H1 (cell line): Measurements from ENCODE around the gene UPF2. TPM values are rescaled to one million over a fixed set of nuclear protein-coding genes. Genes with fewer than 3 reads are reported as not detected.

ENCODE experiments used
- CTCF ChIA-PET: fragments of 300-600 bp; sonication (Branson Sonifier 250); formaldehyde crosslinking; loops from one replicate; lab custom pipeline; 2021; ENCODE audit not compliant: partially characterized antibody; lab: Charles Lee
- POLR2A ChIA-PET: fragments of 300-600 bp; sonication (Branson Sonifier 250); formaldehyde crosslinking; loops from one replicate; lab custom pipeline; 2021; ENCODE audit warnings: inconsistent platforms; ENCODE audit not compliant: partially characterized antibody; lab: Charles Lee
- DNase-seq, 2 experiments: peaks; one replicate each; pipeline versions ENCODE4 v3.0.0 to v3.0.0-alpha.2; 2010 to 2022; ENCODE audit warnings: low spot score in 2 of 2, low read depth in 1 of 2, mixed read lengths in 1 of 2
- FAIRE-seq: peaks from 2 replicates; lab custom pipeline; 2011; peaks lifted over from hg19 to GRCh38; lab: Jason Lieb, UNC
- H2AFZ ChIP-seq: 2 replicates; pipeline ENCODE4 v1.8.1; 2012; ENCODE audit warnings: low read length, inconsistent platforms
- H2AK5ac ChIP-seq: 2 replicates; pipeline ENCODE4 v1.6.1; 2013; ENCODE audit warnings: low read depth, low read length
- H2BK120ac ChIP-seq: replicated peaks from 2 replicates; pipeline ENCODE3; 2013; ENCODE audit warnings: low read depth, low read length, inconsistent platforms
- H2BK12ac ChIP-seq: 2 replicates; pipeline ENCODE4 v1.6.1; 2013; ENCODE audit warnings: low read depth, low read length
- H2BK15ac ChIP-seq: 2 replicates; pipeline ENCODE4 v1.6.1; 2013; ENCODE audit warnings: low read length
- H2BK20ac ChIP-seq: 2 replicates; pipeline ENCODE4 v1.6.1; 2013; ENCODE audit warnings: low read length
- H2BK5ac ChIP-seq: 2 replicates; pipeline ENCODE4 v1.6.1; 2013; ENCODE audit warnings: low read depth, low read length
- H3K14ac ChIP-seq: 2 replicates; pipeline ENCODE4 v1.6.1; 2013; ENCODE audit warnings: inconsistent platforms; ENCODE audit not compliant: insufficient read length
- H3K18ac ChIP-seq: 2 replicates; pipeline ENCODE4 v1.6.1; 2013; ENCODE audit warnings: low read length; ENCODE audit errors: extremely low read depth
- H3K23ac ChIP-seq: 2 replicates; pipeline ENCODE4 v1.6.1; 2013; ENCODE audit warnings: inconsistent platforms; ENCODE audit not compliant: insufficient read length
- H3K23me2 ChIP-seq: 2 replicates; pipeline ENCODE4 v1.6.1; 2013; ENCODE audit warnings: low read depth, low read length
- H3K27ac ChIP-seq: 2 replicates; pipeline ENCODE4 v1.6.1; 2011; ENCODE audit warnings: low read depth, low read length, inconsistent platforms
- H3K27me3 ChIP-seq, 4 experiments: replicated peaks in 1 of 4; 1 replicate in 1 of 4; 2 replicates in 3 of 4; pipeline versions ENCODE4 v1.6.1 to v1.8.1; 2011 to 2013; ENCODE audit warnings: low read length in 3 of 4, mild to moderate bottlenecking in 3 of 4, inconsistent platforms in 2 of 4, mixed read lengths in 2 of 4, moderate library complexity in 1 of 4; ENCODE audit not compliant: control insufficient read depth in 3 of 4, insufficient read depth in 3 of 4; ENCODE audit errors: extremely low read depth in 1 of 4
- H3K36me3 ChIP-seq, 4 experiments: 2 replicates each; pipeline versions ENCODE4 v1.6.1 to v1.8.1; 2011 to 2013; ENCODE audit warnings: mild to moderate bottlenecking in 4 of 4, low read length in 3 of 4, moderate library complexity in 2 of 4, control low read depth in 1 of 4, inconsistent platforms in 1 of 4; ENCODE audit not compliant: insufficient read depth in 4 of 4, control insufficient read depth in 2 of 4
- H3K4ac ChIP-seq: replicated peaks from 2 replicates; pipeline ENCODE3; 2013; ENCODE audit warnings: low read length, low read depth, mixed read lengths, inconsistent platforms; ENCODE audit not compliant: insufficient read length
- H3K4me1 ChIP-seq, 4 experiments: replicated peaks in 1 of 4; 1 replicate in 1 of 4; 2 replicates in 3 of 4; pipeline versions ENCODE4 v1.6.1 to v1.8.1; 2011 to 2013; ENCODE audit warnings: low read length in 3 of 4, inconsistent platforms in 2 of 4, mixed read lengths in 1 of 4; ENCODE audit not compliant: insufficient read depth in 4 of 4, control insufficient read depth in 3 of 4
- H3K4me2 ChIP-seq, 2 experiments: 2 replicates each; pipeline versions ENCODE4 v1.6.1 to v1.8.1; 2011 to 2013; ENCODE audit warnings: low read depth in 2 of 2, low read length in 2 of 2, control low read depth in 1 of 2, inconsistent platforms in 1 of 2, mild to moderate bottlenecking in 1 of 2; ENCODE audit not compliant: insufficient read depth in 1 of 2
- H3K4me3 ChIP-seq, 4 experiments: fragments of 200-600, 300-600 bp in 1 of 4; sonication (generic), shearing (Covaris generic), sonication (Bioruptor Twin) in 1 of 4; 2 replicates each; pipeline versions ENCODE4 v1.5.1 to v1.8.1; 2011 to 2016; ENCODE audit warnings: low read length in 4 of 4, low read depth in 3 of 4, control low read depth in 2 of 4, inconsistent platforms in 2 of 4, mild to moderate bottlenecking in 2 of 4, mixed read lengths in 1 of 4, moderate library complexity in 1 of 4; ENCODE audit not compliant: insufficient read depth in 2 of 4; ENCODE audit errors: extremely low read depth in 1 of 4
- H3K56ac ChIP-seq: replicated peaks from 2 replicates; pipeline ENCODE3; 2013; ENCODE audit warnings: low read depth, mild to moderate bottlenecking, mixed read lengths, low read length, inconsistent platforms; ENCODE audit not compliant: insufficient read length
- H3K79me1 ChIP-seq: 2 replicates; pipeline ENCODE4 v1.6.1; 2013; ENCODE audit warnings: low read depth, low read length, control low read depth
- H3K79me2 ChIP-seq, 2 experiments: 2 replicates each; pipeline versions ENCODE4 v1.6.1 to v1.8.1; 2012 to 2013; ENCODE audit warnings: low read length in 2 of 2, mild to moderate bottlenecking in 2 of 2, inconsistent platforms in 1 of 2; ENCODE audit not compliant: insufficient read depth in 2 of 2, control insufficient read depth in 1 of 2
- H3K9ac ChIP-seq, 4 experiments: replicated peaks in 1 of 4; 1 replicate in 1 of 4; 2 replicates in 3 of 4; pipeline versions ENCODE4 v1.6.1 to v1.8.1; 2011 to 2013; ENCODE audit warnings: low read depth in 3 of 4, low read length in 3 of 4, control low read depth in 2 of 4, mild to moderate bottlenecking in 2 of 4, moderate library complexity in 2 of 4, inconsistent platforms in 1 of 4; ENCODE audit errors: extremely low read depth in 1 of 4
- H3K9me3 ChIP-seq, 2 experiments: 2 replicates each; pipeline versions ENCODE4 v1.6.1 to v1.8.1; 2012 to 2013; ENCODE audit warnings: mild to moderate bottlenecking in 2 of 2, moderate library complexity in 2 of 2, control low read depth in 1 of 2, inconsistent platforms in 1 of 2, low read depth in 1 of 2, low read length in 1 of 2, mixed read lengths in 1 of 2; ENCODE audit not compliant: insufficient read depth in 2 of 2
- H4K20me1 ChIP-seq, 2 experiments: replicated peaks in 1 of 2; 2 replicates each; pipeline versions ENCODE3 to v1.8.1; 2011 to 2013; ENCODE audit warnings: inconsistent platforms in 2 of 2, low read length in 2 of 2, mild to moderate bottlenecking in 1 of 2; ENCODE audit not compliant: insufficient read depth in 2 of 2, control insufficient read depth in 1 of 2
- H4K5ac ChIP-seq: 2 replicates; pipeline ENCODE4 v1.6.1; 2013; ENCODE audit warnings: low read length, low read depth, mixed read lengths, inconsistent platforms; ENCODE audit not compliant: insufficient read length
- H4K8ac ChIP-seq: 2 replicates; pipeline ENCODE4 v1.8.0; 2013; ENCODE audit warnings: mild to moderate bottlenecking, moderate library complexity, low read length, inconsistent platforms; ENCODE audit not compliant: insufficient read depth; ENCODE audit errors: extremely low read depth
- H4K91ac ChIP-seq: replicated peaks from 2 replicates; pipeline ENCODE3; 2013; ENCODE audit warnings: low read length, mixed read lengths, inconsistent platforms; ENCODE audit not compliant: insufficient read length
- ASH2L ChIP-seq: fragments of 200-600, 300-600 bp; sonication (generic); IDR thresholded peaks from one replicate; pipeline ENCODE4 v1.7.1; 2017; ENCODE audit warnings: low read length
- ATF3 ChIP-seq: IDR thresholded peaks from 2 replicates; pipeline ENCODE4 v1.6.1; 2011; ENCODE audit warnings: low read depth, mild to moderate bottlenecking, low read length; ENCODE audit not compliant: insufficient read depth
- WGBS, 2 experiments: shearing (Covaris generic) in 1 of 2; methylation state at CpG; one replicate each; pipeline versions ENCODE4 v1.1.6 to v1.1.7; 2013 to 2015; ENCODE audit warnings: low lambda C conversion rate in 2 of 2, mixed read lengths in 2 of 2, inconsistent platforms in 1 of 2, low coverage in 1 of 2, missing lambda C conversion rate in 1 of 2; ENCODE audit not compliant: insufficient replicate concordance in 2 of 2, insufficient coverage in 1 of 2, insufficient read length in 1 of 2; ENCODE audit errors: extremely low coverage in 1 of 2, missing lambda C conversion rate in 1 of 2; 5-methylcytosine and 5-hydroxymethylcytosine counted together
- polyA plus RNA-seq, 7 experiments: library from polyadenylated mRNA; depleted of rRNA in 3 of 7; stranded (reverse) in 5 of 7; unstranded in 2 of 7; fragments of >200 nt in 5 of 7; fragments of 200-250 nt in 2 of 7; gene quantifications; 1 replicate in 5 of 7; 2 replicates in 1 of 7; 4 replicates in 1 of 7; pipeline versions ENCODE4 v1.2.1 to v1.2.3, GENCODE V29; 2011 to 2013; ENCODE audit warnings: missing spikeins in 2 of 7, mixed read lengths in 2 of 7
- small RNA-seq: library from polyadenylated mRNA; stranded (forward); fragments of <200 nt; extraction: miRNeasy Mini kit (QIAGEN cat#:217004); gene quantifications from one replicate; pipeline ENCODE3, GENCODE V24; 2013; ENCODE audit not compliant: insufficient read depth
- total RNA-seq: library from RNA; stranded (reverse); fragmentation: NEBNext Ultra II Directional; extraction: Animal tissue kit (Norgen Biotek cat#: 25700); gene quantifications from 2 replicates; pipeline ENCODE4 v1.2.1, GENCODE V29; 2021

Gene UPF2
- total and polyA plus RNA-seq, 2 of the 8 experiments (the other 6 are each of a cell fraction or from before 2014, with no cell fraction given) = 6.2 to 32.8 TPM

DNA sequence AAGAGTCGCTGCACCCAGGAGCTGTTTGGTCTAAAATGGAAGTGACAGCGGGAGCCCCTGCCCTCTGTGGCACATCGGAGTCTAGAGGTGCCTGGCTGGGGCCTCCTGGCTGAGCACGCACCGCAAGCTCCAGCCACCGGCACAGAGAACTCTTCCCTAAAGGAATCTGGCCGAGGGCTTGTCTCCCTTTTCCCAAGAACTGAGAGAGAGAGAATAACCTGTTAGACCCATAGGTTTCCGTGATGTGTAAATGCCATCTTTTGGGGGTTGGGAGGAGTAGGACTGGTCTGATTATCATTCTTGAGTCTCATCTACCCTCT lies 172.2 kb downstream of the UPF2 start:
- Histone ChIP-seq H3K4me1 (peaks cover 0 to 17% (median 10%) of the 10 kb centered on the region in 4 experiments; a peak in 6 of 7 replicates), H2AFZ (no peak overlapping the region), H3K79me2 (no peaks in the 10 kb centered on the region), H3K9me3 (no peaks in the 10 kb centered on the region), H2AK5ac (no peak overlapping the region), H3K56ac (no peak overlapping the region), H2BK20ac (no peak overlapping the region), H3K4me2 (peak overlapping the region; percentile 48 to 62; a peak in 3 of 4 replicates), H3K79me1 (no peaks in the 10 kb centered on the region), H3K27ac (no peak overlapping the region), H3K4ac (no peak overlapping the region), H3K18ac (no peak overlapping the region), H2BK120ac (no peak overlapping the region), H3K9ac (no peak overlapping the region), H3K23ac (no peak overlapping the region), H3K27me3 (no peaks in the 10 kb centered on the region), H4K5ac (no peak overlapping the region), H3K4me3 (peak overlapping the region in 2 of 4 experiments; percentile 17 to 45; a peak in 3 of 8 replicates), H4K91ac (no peak overlapping the region), H3K14ac (no peak overlapping the region), H2BK15ac (no peak overlapping the region), H2BK12ac (no peak overlapping the region), H2BK5ac (no peak overlapping the region), H3K23me2 (no peaks in the 10 kb centered on the region), H3K36me3 (no peaks in the 10 kb centered on the region; a peak in 1 of 8 replicates), H4K8ac (peak overlapping the region; percentile 88; the same call in 1 of the 2 replicates)
- DNase-seq (no peak), FAIRE-seq (no peak)
- 62% methylated on average over 8 of the region's 8 CpGs; no CpG with 5 or more reads in 1 of the 2 experiments for WGBS, 2 experiments
- ChIA-PET POLR2A (interaction anchor here (0.5 to 1.1 kb wide), 2 partner anchors 9 to 89 kb away, joined by 3 to 4 read pairs; no protein-coding TSS in a partner anchor), CTCF (interaction anchor here (0.7 to 0.9 kb wide), 2 partner anchors 16 to 44 kb away, joined by 3 read pairs; no protein-coding TSS in a partner anchor)
- TF ChIP-seq ATF3 (no peak), ASH2L (peak; percentile 10)
- TF ChIP-seq, all 59 proteins: peak for 1
- H4K20me1 ChIP-seq = no peaks in the 10 kb centered on the region

Small RNA genes within 50 kb of the gene (small RNA-seq; reads per million reads assigned to genes)
- not detected for gene RNU6-1095P

Other genes starting within 250 kb of the UPF2 start
- 11.6 and 13.7 TPM in 2 replicates for gene PROSER2, start 219.5 kb downstream of the UPF2 start, total RNA-seq
- 3.9 and 6.5 TPM in 2 replicates for gene PROSER2, start 219.5 kb downstream of the UPF2 start, polyA plus RNA-seq (2011; rRNA removed)
- gene DHTKD1, start 26.1 kb upstream of the UPF2 start, total RNA-seq = 49.8 and 50.7 TPM in 2 replicates
- gene DHTKD1, start 26.1 kb upstream of the UPF2 start, polyA plus RNA-seq (2011; rRNA removed) = 74.6 and 74.9 TPM in 2 replicates
- gene SEC61A2, start 86.9 kb upstream of the UPF2 start, total RNA-seq = 14.5 and 18.2 TPM in 2 replicates
- gene SEC61A2, start 86.9 kb upstream of the UPF2 start, polyA plus RNA-seq (2011; rRNA removed) = 13.7 and 19.2 TPM in 2 replicates
- 127 and 134 TPM in 2 replicates for gene NUDT5, start 153.1 kb upstream of the UPF2 start, total RNA-seq
- 84.0 and 130 TPM in 2 replicates for gene NUDT5, start 153.1 kb upstream of the UPF2 start, polyA plus RNA-seq (2011; rRNA removed)
- gene CDC123, start 153.4 kb upstream of the UPF2 start, total RNA-seq = 185 and 202 TPM in 2 replicates
- 68.3 and 115 TPM in 2 replicates for gene CDC123, start 153.4 kb upstream of the UPF2 start, polyA plus RNA-seq (2011; rRNA removed)